GM19455 (cell line): Measurements from ENCODE around the gene EPHA4.

Experiments used
- ATAC-seq: cut with Tn5 transposase; IDR thresholded peaks from one replicate; pipeline ENCODE4 v1.9.1; 2021; ENCODE audit not compliant: unreplicated experiment

Gene EPHA4

DNA sequence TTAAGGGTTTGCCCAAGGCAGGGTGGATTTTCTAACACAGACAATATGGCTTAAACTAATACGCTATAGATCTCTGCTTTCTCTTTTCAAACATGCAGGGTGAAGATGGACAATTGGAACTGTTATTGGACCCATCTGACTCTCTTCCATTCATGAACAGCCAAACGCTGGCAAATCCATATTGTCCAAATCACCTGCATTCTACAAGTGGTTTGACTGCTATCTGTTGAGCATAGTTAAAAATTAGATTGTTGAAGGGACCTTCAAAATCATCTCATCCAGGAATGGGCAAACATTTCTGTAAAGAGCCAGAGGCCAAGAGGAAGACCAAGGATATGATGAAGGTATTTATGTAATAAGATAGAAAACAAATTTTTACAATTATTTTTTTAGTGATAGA lies 65.6 kb downstream of the EPHA4 start:
- no peak for ATAC-seq

DNA sequence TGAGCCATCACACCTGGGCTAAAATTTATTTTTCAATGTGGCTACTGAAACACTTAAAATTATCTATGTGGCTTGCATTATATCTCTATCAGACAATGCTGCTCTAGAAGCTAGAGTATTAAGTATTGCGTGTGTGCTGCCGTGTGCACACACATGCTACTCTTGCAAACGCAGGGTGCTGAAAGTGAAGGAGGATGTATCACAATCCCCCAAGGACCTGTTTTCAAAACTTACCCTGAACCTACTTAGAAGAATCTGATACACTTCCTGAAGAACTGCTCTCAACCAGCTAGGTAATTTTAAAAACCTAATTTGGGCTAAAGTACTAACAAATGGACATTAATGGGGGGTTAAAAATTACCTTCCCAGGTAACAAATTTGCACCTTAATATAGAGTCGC lies 66.5 kb downstream of the EPHA4 start:
- ATAC-seq: no peak

DNA sequence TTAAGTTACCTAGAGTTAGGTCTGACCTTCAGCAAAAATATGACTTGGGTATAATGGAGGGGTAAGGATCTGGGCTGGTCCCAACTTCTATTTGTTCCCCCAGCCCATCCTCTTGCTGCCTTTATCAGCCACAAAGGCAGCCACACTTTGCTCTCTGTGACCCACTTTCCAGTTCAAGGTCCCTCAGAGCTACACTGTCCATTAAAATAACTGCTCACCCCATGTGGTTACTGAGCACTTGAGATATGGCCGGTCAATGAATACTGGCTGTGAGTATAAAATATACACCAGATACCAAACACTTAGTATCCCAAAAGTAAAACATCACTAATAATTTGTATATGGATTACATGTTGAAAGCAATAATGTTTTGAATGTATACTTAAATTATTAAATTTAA lies 67.2 kb downstream of the EPHA4 start:
- ATAC-seq: no peak

DNA sequence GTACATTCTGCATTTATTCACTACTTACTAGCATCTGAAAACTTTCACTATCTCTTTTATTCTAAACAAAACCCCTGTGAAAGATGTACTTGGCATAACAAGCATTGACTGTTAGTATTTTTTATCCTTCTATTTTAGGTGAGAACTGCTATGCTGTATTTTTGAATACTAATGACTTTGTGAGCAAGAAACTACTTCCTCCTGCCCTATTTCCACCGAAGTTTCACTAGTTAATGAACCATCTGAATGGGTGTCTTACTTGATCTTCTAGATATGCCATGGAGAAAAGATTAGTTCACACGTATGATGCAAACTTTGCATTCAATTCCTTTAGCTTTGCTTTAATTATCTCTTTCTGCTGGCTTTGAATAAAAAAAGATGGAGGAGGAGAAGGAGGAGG lies 68.1 kb downstream of the EPHA4 start:
- ATAC-seq: no peak

DNA sequence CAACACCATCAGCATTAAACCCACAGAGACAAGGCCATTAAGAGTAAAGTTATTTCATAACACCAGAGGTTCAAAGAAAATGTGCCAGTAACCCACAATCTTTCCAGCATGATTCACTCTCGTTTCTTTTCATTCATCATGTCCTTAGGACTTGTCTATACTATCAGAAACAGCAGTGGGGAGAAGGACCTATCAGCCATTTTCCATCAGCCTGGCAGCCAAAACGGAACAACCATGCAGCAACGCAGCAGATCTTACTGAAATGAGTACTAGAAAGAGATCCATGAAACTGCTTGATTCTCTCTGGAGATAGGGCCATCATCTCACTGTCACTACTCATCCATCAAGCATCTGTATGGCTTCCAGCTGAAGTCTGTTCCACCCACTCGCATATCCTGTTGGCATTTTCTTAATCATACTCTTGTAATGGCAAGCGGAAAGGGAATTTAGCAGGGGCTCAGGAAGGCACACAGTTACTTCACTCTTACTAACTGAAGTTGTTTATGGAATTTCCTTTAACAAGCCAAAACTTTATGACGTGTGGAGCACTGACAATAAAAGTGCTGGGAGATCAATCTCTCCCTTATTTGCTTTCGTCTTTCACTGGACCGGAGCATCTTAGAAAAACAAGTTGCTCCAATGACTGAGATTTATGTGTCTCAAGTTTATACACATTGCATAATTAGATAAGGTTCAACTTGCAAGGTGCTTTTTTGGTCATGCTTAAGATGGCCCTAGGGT lies 69.7 kb downstream of the EPHA4 start:
- no peak for ATAC-seq

DNA sequence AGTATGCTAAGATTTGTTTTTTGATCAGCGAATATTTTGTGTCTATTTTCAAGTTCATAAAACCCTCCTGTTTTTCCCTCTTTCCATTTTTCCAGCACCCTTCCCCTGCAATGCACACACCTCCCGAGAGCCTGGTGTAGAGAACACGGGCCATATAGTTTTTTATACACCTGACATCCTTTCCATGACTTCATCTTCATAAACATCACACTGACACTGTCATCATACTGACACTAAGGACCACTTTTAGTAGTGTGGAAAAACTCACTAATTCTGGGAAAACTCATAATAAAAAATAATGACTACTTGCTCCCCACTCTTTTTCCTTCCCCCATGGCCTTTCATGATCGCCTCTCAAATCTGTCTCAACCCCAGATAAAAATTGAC lies 70.2 kb downstream of the EPHA4 start:
- no peak for ATAC-seq

DNA sequence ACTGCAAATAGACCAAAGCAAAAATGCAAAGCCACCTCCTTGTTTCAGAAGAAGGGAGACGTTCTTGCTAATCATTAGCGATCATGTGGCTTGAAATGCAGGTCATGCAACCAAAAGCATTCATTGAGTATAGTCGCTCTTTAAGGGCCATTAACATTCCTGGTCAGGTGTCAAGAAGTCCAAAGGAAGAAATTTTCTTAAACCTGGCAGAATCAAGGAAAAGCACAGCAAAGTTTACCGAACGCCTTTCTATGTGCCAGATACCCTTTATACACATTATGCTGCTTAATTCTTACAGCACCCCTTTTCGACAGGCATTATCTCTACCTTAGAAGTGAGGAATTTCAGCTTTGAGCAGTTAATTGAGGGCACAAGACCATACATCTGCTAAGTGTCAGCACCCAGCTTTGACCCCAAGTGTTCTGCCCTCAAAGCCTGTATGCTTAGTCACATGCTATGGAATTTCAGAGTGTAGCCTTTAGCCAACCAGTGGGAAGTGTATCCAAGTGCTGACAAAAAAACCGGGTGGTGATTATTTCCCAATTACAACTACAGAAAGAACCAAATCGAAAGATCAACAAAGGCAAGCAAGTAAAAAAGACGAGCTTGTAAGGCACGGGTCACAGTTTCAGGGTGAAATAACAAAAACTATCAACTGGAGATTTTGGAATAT lies 70.8 kb downstream of the EPHA4 start:
- no peak for ATAC-seq

DNA sequence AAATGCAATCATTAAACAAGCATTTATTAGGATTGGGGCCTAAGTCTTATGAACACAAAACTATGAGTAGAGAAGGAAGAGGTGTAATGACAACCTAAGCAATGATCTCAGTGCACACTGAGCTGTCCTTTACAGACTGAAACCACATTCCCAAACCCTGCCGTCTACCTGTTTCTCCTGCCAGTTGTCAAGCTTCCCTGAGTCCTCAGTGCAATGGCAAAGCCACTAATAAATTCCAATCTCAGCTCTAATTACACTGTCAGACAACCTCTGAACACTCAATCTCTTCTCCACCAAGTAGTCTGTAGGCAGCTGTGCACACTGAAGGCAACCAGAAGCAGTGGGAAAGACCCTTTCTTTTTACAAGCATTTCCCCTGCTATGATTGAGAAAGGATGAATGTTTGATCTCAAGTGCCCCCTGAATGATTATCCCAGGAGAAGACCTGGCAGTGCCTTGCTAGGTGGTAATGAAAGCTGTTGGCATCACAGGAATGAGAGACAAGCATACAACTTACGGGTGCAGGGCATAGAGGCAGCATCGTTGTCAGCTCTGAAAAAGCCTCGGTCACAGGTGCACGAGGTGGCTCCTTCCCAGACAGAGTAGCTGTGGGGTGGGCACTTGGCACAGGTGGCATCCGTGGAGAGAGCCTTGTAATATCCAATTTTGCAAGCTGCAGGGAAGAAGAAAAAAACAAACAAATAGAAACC lies 71.4 kb downstream of the EPHA4 start:
- ATAC-seq: no peak

DNA sequence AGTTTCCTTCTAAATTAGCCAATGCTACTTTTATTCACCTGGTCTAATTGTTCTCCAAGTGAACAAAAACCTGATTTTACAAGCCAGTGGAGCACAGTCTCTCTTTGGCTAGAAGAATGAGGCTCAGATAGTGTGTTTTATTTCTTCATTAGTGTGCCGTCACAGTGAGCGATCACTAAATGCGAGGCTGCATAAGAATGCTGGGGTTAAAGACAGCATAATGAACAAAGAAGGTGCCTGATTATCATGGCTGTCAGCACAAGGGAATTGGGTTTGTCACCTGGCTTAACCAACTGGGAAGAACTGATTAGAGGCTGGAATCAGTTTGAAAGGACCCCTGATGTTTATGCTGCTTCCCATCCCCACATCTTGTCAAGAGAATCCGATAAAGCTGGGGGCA lies 76.4 kb downstream of the EPHA4 start:
- ATAC-seq: no peak

DNA sequence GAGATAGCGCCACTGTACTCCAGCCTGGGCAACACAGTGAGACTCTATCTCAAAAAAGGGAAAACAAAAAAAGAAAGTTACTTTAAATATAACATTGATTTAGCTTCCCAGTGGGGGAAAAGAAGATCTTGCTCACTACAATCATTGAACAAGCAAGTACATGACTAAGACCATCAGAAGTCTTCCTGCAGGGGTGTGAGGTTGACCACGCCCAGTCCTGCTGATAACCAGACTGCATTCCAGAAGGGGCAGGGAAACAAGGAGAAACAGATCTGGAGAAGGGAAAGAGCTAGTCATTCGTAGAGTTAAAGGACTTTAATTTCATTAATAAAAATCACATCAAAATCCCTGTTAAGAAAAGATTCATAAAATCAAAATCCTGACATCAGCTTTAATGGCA lies 77.5 kb downstream of the EPHA4 start:
- ATAC-seq: no peak

DNA sequence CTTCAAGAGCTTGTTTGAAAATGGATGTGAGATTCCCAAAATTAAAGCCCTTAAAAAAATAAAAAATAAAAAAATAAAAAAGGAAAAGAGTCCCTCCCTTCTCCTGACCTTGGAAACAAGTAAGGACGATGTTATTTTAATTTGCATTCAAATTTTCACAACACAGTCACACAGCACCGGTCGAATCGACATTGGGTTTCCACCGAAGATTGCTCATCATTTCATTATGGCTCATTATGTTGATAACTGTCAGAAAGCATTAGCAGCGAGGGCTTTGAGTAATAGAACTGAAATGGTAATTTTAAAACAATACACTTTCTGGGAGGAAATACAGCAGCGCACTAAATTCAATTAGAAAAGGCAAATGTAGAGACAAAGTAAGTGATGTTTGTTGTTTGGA lies 78.7 kb downstream of the EPHA4 start:
- ATAC-seq: no peak

DNA sequence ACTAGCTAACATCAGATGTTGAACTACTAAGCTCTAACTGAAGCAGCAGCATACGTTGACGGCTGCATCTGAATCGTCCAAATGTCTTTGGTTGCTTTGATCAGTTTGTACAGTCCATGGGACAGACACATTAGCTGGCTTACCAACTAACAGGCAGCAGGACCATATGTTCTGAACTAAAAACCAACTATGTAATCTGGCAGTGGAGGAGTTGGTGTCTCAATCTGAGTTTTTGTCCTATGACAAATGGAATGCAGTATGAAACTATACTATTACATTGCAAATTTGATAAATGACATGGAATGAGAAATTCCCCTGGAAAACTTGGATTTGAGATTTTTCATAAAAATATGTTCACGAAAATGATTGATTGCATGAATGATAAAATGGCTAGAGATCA lies 79.5 kb downstream of the EPHA4 start:
- ATAC-seq: no peak

DNA sequence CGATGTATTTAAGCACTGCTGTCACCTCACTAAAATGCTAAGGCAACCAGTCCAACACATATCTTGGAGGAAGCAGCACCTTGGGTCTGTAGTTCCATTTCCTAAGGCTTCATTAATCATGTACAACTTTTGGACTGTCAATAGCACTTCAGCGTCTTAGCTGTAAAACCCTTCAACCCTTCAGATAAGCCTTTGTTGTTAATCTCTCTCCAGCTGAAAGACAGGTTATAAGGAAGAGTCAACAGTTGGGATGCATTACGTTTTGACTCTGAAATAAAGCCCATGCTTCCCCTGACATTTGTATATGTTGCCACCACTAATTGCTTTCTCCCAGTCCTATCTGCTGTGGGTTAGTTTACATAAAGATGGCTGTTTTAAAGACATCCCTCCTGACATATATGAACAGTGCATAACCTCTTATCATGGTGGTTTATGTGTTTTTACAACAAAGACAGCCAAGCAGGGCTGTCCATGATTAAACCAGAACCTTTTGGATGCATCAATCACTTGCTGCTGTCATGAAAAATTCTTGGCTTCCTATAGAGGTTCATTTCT lies 81.5 kb downstream of the EPHA4 start:
- ATAC-seq: no peak

DNA sequence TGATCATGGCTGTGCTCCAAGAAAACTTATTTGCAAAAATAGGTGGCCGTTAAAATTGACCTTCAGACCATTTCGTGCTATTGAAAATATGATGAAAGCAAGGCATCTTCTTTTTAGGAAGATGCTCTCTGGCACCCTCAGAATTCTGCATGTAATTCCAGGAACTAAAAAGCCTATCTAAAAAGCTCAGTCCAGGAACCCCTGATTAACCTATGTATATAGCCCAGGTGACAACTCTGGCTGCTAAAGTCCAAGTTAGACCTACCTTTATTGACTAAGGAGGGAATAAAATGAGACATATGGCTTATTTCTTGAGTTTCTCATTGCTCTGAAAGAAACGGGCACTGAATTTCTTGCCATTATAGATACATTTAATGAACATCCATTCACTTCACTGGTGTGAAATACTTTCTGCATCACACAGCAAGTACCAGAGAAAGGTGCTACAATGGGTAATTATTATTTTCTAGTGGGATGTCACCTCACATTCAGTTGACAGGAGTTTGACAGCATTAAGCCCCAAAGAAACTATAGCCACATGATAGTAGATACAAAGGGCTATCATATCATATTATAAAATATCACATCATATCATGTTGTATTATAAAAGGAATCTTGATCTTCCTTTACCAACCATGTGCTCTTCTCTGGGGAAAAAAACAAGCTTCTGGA lies 83.8 kb downstream of the EPHA4 start:
- no peak for ATAC-seq

DNA sequence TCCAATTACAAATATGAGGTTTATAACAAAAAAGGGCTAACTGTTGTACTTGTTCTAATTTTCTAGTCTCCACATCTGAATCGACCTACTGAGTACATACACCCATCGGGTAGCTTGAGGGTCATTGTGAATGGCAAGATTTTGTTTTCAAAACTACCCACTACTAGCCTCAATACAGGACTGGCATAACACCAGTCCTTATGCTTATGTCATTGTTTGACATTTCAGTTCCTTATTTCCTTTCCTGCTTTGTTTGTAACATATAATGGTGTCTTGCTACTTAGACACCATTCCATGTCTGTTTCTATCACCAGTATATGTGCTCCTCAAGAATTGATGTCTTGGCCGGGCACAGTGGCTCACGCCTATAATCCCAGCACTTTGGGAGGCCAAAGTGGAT lies 86.0 kb downstream of the EPHA4 start:
- no peak for ATAC-seq

DNA sequence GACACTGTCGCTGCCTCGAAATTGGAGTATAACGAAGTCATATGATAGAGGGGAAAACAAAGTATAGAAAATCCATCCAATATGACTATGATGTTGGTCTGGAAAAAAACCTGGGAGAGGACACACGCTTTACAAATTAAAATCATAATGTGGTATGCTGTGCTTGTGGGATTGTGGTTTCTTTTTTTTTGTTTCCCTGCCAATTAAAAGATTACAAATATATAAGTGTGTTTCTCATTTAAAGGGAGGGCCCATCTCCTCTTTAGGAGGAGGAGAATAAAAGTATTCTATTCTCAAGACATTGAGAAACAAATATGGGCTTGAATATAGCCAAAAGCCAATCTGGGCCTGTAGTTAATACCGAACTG lies 86.6 kb downstream of the EPHA4 start:
- ATAC-seq: no peak

DNA sequence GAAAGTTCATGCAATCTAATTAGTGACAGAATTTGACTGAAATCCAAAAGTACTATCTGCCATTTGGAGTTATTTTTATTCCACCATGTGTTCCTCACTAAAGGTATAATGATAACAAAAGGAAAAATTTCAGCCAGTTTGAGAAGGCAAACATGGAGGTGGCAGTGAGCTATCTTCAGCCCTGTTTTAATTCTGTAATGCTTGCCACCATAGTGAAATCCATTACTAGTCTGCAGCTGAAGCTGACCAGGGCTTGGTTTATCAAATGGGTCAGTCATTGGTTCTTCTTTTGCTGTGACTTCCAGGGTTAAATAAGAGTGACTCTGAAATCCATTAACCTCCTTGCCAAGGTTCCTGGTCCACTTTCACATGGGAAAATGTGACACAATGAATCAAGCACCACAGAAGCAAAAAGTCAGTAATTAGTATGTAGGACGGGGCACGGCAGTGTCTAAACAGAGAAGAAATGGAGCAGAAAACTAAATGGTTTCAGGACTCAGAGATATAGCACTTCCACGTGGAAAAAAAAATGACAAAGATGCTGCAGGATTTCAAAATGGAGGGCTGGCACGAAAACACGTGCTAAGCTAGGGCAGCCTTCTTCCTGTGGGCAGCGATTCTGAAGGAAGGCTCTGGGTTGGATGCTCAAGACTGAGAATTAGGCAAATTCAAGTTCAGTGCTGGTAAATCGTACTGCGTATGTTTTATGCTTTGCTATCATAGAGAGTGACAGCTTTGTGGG lies 87.2 kb downstream of the EPHA4 start:
- no peak for ATAC-seq

DNA sequence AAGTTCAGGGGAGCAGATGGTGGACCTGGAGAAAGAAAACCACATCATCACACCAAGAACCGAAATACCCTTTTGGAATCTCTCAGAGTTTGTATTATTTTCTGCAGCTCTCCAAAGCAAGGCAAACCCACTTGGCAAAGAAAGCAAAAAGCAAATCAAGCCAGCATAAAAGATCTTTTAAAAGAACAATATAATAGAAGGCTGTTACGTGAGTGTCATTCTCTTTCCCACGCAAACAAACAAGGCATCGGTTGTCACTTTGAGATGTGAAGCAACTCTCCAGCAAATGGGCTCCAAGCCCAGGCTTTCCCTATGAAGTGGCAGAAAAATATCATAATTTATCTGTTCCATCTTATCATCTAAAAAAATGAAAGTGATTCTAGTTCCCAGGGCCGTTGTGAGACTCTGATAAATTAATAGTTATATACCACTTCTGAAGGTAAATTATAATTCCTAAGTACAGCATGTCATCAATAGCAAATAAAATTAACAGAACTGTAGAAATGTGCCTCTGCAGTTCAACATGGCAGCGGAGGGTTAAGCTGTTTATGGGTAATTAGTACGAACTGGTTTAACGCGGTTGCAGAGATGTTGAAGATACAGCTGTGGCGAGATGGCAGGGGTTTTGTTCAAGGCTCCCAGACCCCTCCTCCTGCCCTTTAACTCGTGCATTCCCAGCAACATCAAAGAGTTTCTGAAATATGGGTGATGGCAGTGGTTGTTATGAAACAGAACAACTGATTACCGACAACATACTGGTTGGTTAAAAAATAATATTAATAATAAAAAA lies 89.2 kb downstream of the EPHA4 start:
- no peak for ATAC-seq

DNA sequence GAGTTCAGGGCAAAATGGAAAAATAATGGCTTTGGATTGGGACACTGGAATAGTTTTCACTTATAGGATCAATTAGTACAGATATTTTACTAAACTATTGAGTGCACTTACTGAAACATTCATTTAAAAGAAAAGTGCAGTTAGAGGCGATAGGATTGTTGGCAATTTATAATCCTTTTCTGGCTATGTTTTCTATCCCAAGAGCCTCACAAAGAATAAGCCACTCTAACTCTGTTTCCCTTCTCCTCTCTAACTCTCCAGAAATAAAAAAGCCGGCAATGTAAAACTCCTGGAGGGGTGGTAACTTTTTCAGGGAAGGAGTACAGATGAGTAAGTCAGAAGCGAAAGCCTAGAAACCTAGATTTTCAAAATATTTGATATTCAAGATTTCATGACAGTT lies 91.3 kb downstream of the EPHA4 start:
- ATAC-seq: no peak

DNA sequence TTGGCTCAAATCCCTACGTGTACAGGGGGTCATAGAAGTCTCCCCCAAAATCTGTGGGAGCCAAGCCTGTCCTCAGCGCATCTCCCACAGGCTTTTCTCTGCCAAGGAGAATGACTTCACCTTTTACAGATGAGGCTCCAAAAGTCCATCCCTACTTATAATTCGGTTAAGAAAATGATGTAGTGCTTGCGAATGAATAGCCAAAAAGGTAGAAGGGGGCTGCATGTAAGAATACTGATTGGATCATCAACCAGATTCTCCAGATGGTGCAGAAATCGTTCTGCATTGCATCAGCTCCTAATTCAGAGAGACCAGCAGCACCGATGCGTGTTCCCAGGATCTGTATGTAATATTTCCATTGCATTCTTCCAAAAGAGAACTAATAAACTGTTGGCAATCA lies 91.9 kb downstream of the EPHA4 start:
- ATAC-seq: no peak
